ENCODE measurements around the gene CASTOR1.

DNA sequence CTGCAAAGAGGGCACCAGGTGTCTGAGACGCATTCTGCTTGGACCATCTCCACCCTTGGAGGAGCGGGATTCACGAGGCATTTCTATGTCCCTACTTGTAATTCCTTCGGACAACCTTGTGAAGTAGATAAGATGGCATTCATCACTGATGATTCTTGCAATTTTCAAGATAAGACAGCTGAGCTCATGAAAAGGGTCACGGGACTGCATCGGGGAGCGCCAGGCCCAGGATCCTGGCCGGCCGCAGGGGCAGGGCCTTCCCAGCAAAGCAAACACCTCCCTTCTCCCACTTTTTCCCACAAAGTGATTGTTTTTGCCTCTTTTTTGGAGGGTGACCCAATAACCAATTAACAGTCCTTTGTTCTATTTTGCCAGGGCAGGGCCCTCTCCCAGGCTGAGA is 51.2 kb downstream of the CASTOR1 start:
- TF ChIP-seq, protein P1, sequence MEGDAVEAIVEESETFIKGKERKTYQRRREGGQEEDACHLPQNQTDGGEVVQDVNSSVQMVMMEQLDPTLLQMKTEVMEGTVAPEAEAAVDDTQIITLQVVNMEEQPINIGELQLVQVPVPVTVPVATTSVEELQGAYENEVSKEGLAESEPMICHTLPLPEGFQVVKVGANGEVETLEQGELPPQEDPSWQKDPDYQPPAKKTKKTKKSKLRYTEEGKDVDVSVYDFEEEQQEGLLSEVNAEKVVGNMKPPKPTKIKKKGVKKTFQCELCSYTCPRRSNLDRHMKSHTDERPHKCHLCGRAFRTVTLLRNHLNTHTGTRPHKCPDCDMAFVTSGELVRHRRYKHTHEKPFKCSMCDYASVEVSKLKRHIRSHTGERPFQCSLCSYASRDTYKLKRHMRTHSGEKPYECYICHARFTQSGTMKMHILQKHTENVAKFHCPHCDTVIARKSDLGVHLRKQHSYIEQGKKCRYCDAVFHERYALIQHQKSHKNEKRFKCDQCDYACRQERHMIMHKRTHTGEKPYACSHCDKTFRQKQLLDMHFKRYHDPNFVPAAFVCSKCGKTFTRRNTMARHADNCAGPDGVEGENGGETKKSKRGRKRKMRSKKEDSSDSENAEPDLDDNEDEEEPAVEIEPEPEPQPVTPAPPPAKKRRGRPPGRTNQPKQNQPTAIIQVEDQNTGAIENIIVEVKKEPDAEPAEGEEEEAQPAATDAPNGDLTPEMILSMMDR (IDR thresholded peaks at IDR 0.05): no peak
- TF ChIP-seq POLR2A (IDR thresholded peaks at IDR 0.05): no peak
